Measurements from ENCODE around the gene TPRG1L. TPM values are rescaled to one million over a fixed set of nuclear protein-coding genes. Genes with fewer than 3 reads are reported as not detected.

TPRG1L gene
- total RNA-seq, 1 experiment from 2014 or later: 24.0 TPM

- Histone ChIP-seq H2AK5ac (ENCODE audit: insufficient read length, low read length) (no peak overlapping the region), H2BK120ac (ENCODE audit: low read depth, low read length, poor library complexity, severe bottlenecking) (no peak overlapping the region), H3T11ph (ENCODE audit: low read length) (no peak overlapping the region), H4K91ac (ENCODE audit: insufficient read length, low read depth, low read length) (no peak overlapping the region), H2AFZ (ENCODE audit: low read length) (no peak overlapping the region), H3K56ac (ENCODE audit: insufficient read length, low read depth, low read length) (no peak overlapping the region), H2BK15ac (ENCODE audit: low read depth, low read length) (no peak overlapping the region), H4K8ac (replicated peaks; ENCODE audit: insufficient read length, low read depth, low read length) (no peak overlapping the region), H3K79me2 (ENCODE audit: insufficient read depth, low read length) (no peaks in the 10 kb centered on the region), H2BK20ac (ENCODE audit: low read depth, low read length, poor library complexity, severe bottlenecking) (no peak overlapping the region), H3K23me2 (ENCODE audit: insufficient read length, low read depth, low read length, poor library complexity, severe bottlenecking) (no peaks in the 10 kb centered on the region), H3K9me3 (ENCODE audit: control insufficient read depth, low read depth, low read length) (no peaks in the 10 kb centered on the region), H3K4me1 (ENCODE audit: insufficient read depth, low read length) (no peaks in the 10 kb centered on the region), H2BK5ac (ENCODE audit: insufficient read length, low read length) (no peak overlapping the region), H4K5ac (ENCODE audit: insufficient read length, low read depth, low read length) (no peak overlapping the region), H3K4me2 (ENCODE audit: insufficient read depth, insufficient read length, low read length) (no peak overlapping the region), H4K20me1 (ENCODE audit: control insufficient read depth, insufficient read depth, insufficient read length) (no peaks in the 10 kb centered on the region), H3K14ac (ENCODE audit: insufficient read depth, low read length) (no peak overlapping the region), H2BK12ac (ENCODE audit: insufficient read length, low read depth, low read length) (no peak overlapping the region), H3K23ac (ENCODE audit: insufficient read length, low read depth, low read length) (no peak overlapping the region), H3K27me3 (ENCODE audit: insufficient read depth, low read length) (no peaks in the 10 kb centered on the region), H3K9ac (ENCODE audit: extremely low read depth, insufficient read length, low read length) (no peak overlapping the region), H3K18ac (ENCODE audit: insufficient read length, low read depth, low read length) (no peak overlapping the region), H3K79me1 (ENCODE audit: insufficient read depth, low read depth, low read length, poor library complexity, severe bottlenecking) (no peaks in the 10 kb centered on the region), H3K27ac (ENCODE audit: insufficient read length, low read depth, low read length) (no peak overlapping the region), H3K4ac (ENCODE audit: low read depth, low read length) (no peak overlapping the region)
- Mint-ChIP-seq H3K36me3 (ENCODE audit: insufficient read depth in 1 of 3, low read depth in 3 of 3) (peaks cover 4 to 48% (median 40%) of the 10 kb centered on the region in 3 experiments), H3K27ac (no peak overlapping the region), H3K4me1 (peaks cover 8 to 22% of the 10 kb centered on the region in 2 experiments), H3K4me3 (no peak overlapping the region; a peak in 1 of 5 replicates), H3K9me3 (no peaks in the 10 kb centered on the region), H3K27me3 (ENCODE audit: low read depth) (no peaks in the 10 kb centered on the region)
- WGBS (ENCODE audit: extremely low coverage, insufficient read length, low lambda C conversion rate): no CpG with 5 or more reads among the region's 16 CpGs
- TF ChIP-seq CTCF (conservative IDR thresholded peaks at IDR 0.05): no peak
- DNase-seq: no peak
Observed at GRCh38 chr1:3629561-3630160, 4.8 kb downstream of the TPRG1L start.

All from H9 (cell line).